Measurements from ENCODE around the gene MACROD1.

Gene MACROD1

DNA sequence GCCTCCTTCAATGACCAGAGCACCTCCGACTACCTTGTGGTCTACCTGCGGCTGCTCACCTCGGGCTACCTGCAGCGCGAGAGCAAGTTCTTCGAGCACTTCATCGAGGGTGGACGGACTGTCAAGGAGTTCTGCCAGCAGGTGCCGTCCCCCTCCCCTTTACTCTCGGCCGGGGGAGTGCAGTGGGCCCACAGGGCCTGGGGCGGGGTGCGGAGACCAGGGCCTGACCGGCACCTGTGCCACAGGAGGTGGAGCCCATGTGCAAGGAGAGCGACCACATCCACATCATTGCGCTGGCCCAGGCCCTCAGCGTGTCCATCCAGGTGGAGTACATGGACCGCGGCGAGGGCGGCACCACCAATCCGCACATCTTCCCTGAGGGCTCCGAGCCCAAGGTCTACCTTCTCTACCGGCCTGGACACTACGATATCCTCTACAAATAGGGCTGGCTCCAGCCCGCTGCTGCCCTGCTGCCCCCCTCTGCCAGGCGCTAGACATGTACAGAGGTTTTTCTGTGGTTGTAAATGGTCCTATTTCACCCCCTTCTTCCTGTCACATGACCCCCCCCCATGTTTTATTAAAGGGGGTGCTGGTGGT is 168.7 kb downstream of the MACROD1 start:
- Histone ChIP-seq H3K27ac (ENCODE audit: low read depth, low read length) (no peak overlapping the region), H2BK120ac (ENCODE audit: insufficient read depth, low read length, poor library complexity) (no peak overlapping the region), H3K9ac (ENCODE audit: low read length) (no peak overlapping the region), H2AK5ac (ENCODE audit: low read length) (no peak overlapping the region), H3K27me3 (ENCODE audit: insufficient read depth, low read length) (no peaks in the 10 kb centered on the region), H4K8ac (ENCODE audit: low read depth, low read length) (no peak overlapping the region), H3K79me2 (ENCODE audit: control insufficient read depth, insufficient read depth, low read length, poor library complexity) (no peaks in the 10 kb centered on the region), H3K14ac (ENCODE audit: low read length) (no peak overlapping the region), H3K4ac (ENCODE audit: low read depth, low read length) (no peak overlapping the region), H2BK5ac (ENCODE audit: low read depth, low read length, poor library complexity) (no peak overlapping the region), H3K4me2 (ENCODE audit: low read length) (no peak overlapping the region), H3K4me1 (ENCODE audit: control insufficient read depth in 1 of 2, insufficient read depth in 2 of 2, low read length in 2 of 2) (peaks cover 15% of the 10 kb centered on the region in 2 experiments), H2BK12ac (ENCODE audit: low read length) (no peak overlapping the region), H2AFZ (ENCODE audit: insufficient read depth, low read length, poor library complexity) (no peak overlapping the region), H3K79me1 (ENCODE audit: low read length) (no peaks in the 10 kb centered on the region), H3K23ac (ENCODE audit: low read length) (no peak overlapping the region), H3K36me3 (ENCODE audit: control insufficient read depth in 1 of 2, insufficient read depth in 2 of 2, low read length in 2 of 2) (peaks cover 49 to 51% of the 10 kb centered on the region in 2 experiments), H3K18ac (ENCODE audit: low read length) (no peak overlapping the region), H3K9me3 (ENCODE audit: insufficient read depth, low read depth, low read length) (no peaks in the 10 kb centered on the region), H4K12ac (ENCODE audit: low read depth, low read length) (no peak overlapping the region), H3K4me3 (ENCODE audit: low read depth, low read length) (no peak overlapping the region), H4K91ac (ENCODE audit: low read depth, low read length) (no peak overlapping the region)
- DNase-seq = no peak
- WGBS (ENCODE audit: extremely low coverage, insufficient coverage, insufficient read length) = no CpG with 5 or more reads among the region's 27 CpGs

DNA sequence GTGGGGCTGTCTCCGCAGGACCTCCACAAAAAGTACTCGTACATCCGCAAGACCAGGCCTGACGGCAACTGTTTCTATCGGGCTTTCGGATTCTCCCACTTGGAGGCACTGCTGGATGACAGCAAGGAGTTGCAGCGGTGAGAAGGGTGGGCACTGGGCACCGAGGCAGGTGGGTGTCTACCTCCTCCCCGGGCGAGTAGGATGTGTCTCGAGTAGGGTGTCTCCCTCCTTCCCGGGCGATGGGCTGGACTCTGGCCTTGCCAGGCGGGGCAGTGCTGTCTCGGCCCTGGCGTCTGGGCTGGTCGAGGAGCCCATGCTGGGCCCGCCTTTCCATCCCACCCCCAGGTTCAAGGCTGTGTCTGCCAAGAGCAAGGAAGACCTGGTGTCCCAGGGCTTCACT is 169.4 kb downstream of the MACROD1 start:
- Histone ChIP-seq H4K12ac (ENCODE audit: low read depth, low read length) (no peak overlapping the region), H3K79me1 (ENCODE audit: low read length) (no peaks in the 10 kb centered on the region), H3K4me1 (ENCODE audit: control insufficient read depth in 1 of 2, insufficient read depth in 2 of 2, low read length in 2 of 2) (peaks cover 15% of the 10 kb centered on the region in 2 experiments), H3K23ac (ENCODE audit: low read length) (no peak overlapping the region), H4K91ac (ENCODE audit: low read depth, low read length) (no peak overlapping the region), H3K27ac (ENCODE audit: low read depth, low read length) (no peak overlapping the region), H2AFZ (ENCODE audit: insufficient read depth, low read length, poor library complexity) (no peak overlapping the region), H3K79me2 (ENCODE audit: control insufficient read depth, insufficient read depth, low read length, poor library complexity) (no peaks in the 10 kb centered on the region), H2BK12ac (ENCODE audit: low read length) (no peak overlapping the region), H3K4ac (ENCODE audit: low read depth, low read length) (no peak overlapping the region), H2BK5ac (ENCODE audit: low read depth, low read length, poor library complexity) (no peak overlapping the region), H3K9ac (ENCODE audit: low read length) (no peak overlapping the region), H2BK120ac (ENCODE audit: insufficient read depth, low read length, poor library complexity) (no peak overlapping the region), H3K4me2 (ENCODE audit: low read length) (no peak overlapping the region), H4K8ac (ENCODE audit: low read depth, low read length) (no peak overlapping the region), H3K9me3 (ENCODE audit: insufficient read depth, low read depth, low read length) (no peaks in the 10 kb centered on the region), H2AK5ac (ENCODE audit: low read length) (no peak overlapping the region), H3K36me3 (ENCODE audit: control insufficient read depth in 1 of 2, insufficient read depth in 2 of 2, low read length in 2 of 2) (peaks cover 52 to 54% of the 10 kb centered on the region in 2 experiments), H3K14ac (ENCODE audit: low read length) (no peak overlapping the region), H3K27me3 (ENCODE audit: insufficient read depth, low read length) (no peaks in the 10 kb centered on the region), H3K18ac (ENCODE audit: low read length) (no peak overlapping the region), H3K4me3 (ENCODE audit: low read depth, low read length) (no peak overlapping the region)
- DNase-seq = no peak
- WGBS (ENCODE audit: extremely low coverage, insufficient coverage, insufficient read length) = no CpG with 5 or more reads among the region's 18 CpGs

DNA sequence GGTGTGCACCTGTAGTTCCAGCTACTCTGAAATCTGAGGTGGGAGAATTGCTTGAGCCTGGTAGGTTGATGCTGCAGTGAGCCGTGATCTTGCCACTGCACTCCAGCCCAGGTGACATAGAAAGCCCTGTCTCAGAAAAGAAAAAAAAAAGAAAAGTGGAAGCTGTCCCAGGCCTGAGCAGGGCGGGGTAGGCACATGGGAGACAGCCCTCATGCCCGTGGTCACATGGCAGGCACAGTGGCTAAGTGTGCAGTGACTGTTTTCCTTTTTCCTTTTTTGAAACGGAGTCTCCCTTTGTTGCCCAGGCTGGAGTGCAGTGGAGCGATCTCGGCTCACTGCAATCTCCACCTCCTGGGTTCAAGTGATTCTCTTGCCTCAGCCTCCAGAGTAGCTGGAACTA is 171.9 kb downstream of the MACROD1 start:
- H3K18ac ChIP-seq (ENCODE audit: low read length) = no peak overlapping the region
- no peak for DNase-seq
- no peak overlapping the region for H3K4ac ChIP-seq (ENCODE audit: low read depth, low read length)
- no peak overlapping the region for H4K91ac ChIP-seq (ENCODE audit: low read depth, low read length)
- H3K27ac ChIP-seq (ENCODE audit: low read depth, low read length) = no peak overlapping the region
- H2AFZ ChIP-seq (ENCODE audit: insufficient read depth, low read length, poor library complexity) = no peak overlapping the region
- H2BK5ac ChIP-seq (ENCODE audit: low read depth, low read length, poor library complexity) = no peak overlapping the region
- peaks cover 6 to 7% of the 10 kb centered on the region in 2 experiments for H3K4me1 ChIP-seq (ENCODE audit: control insufficient read depth in 1 of 2, insufficient read depth in 2 of 2, low read length in 2 of 2)
- H3K27me3 ChIP-seq (ENCODE audit: insufficient read depth, low read length) = no peaks in the 10 kb centered on the region
- H2BK120ac ChIP-seq (ENCODE audit: insufficient read depth, low read length, poor library complexity) = no peak overlapping the region
- H3K79me1 ChIP-seq (ENCODE audit: low read length) = no peaks in the 10 kb centered on the region
- H2BK12ac ChIP-seq (ENCODE audit: low read length) = no peak overlapping the region
- H3K4me2 ChIP-seq (ENCODE audit: low read length) = no peak overlapping the region
- H3K23ac ChIP-seq (ENCODE audit: low read length) = no peak overlapping the region
- H3K79me2 ChIP-seq (ENCODE audit: control insufficient read depth, insufficient read depth, low read length, poor library complexity) = no peaks in the 10 kb centered on the region
- no peak overlapping the region for H2AK5ac ChIP-seq (ENCODE audit: low read length)
- no peak overlapping the region for H3K4me3 ChIP-seq (ENCODE audit: low read depth, low read length)
- WGBS (ENCODE audit: extremely low coverage, insufficient coverage, insufficient read length) = no CpG with 5 or more reads among the region's 6 CpGs
- H3K14ac ChIP-seq (ENCODE audit: low read length) = no peak overlapping the region
- no peak overlapping the region for H3K9ac ChIP-seq (ENCODE audit: low read length)
- H3K36me3 ChIP-seq (ENCODE audit: control insufficient read depth in 1 of 2, insufficient read depth in 2 of 2, low read length in 2 of 2) = peaks cover 66 to 69% of the 10 kb centered on the region in 2 experiments
- no peaks in the 10 kb centered on the region for H3K9me3 ChIP-seq (ENCODE audit: insufficient read depth, low read depth, low read length)
- no peak overlapping the region for H4K8ac ChIP-seq (ENCODE audit: low read depth, low read length)
- H4K12ac ChIP-seq (ENCODE audit: low read depth, low read length) = no peak overlapping the region

DNA sequence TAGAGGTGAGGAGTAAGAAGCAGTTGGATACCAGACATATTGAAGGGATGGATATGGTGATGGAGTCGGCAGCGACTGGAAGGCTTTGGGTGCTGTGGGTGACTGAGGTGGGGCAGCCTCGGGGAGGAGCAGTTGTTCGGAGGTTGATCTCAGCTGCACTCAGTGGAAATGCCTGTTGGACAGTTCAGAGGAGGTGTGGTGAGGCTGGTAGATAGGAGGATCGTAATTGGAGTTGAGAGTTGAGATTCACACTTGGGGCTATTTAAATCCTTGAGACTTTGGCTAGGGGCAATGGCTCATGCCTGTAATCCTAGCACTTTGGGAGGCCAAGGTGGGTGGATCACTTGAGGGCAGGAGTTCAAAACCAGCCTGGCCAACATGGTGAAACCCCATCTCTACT is 172.8 kb downstream of the MACROD1 start:
- H3K4me1 ChIP-seq (ENCODE audit: control insufficient read depth in 1 of 2, insufficient read depth in 2 of 2, low read length in 2 of 2) = peaks cover 0 to 2% of the 10 kb centered on the region in 2 experiments
- H2BK120ac ChIP-seq (ENCODE audit: insufficient read depth, low read length, poor library complexity) = no peak overlapping the region
- no peak overlapping the region for H3K9ac ChIP-seq (ENCODE audit: low read length)
- no peak overlapping the region for H2BK12ac ChIP-seq (ENCODE audit: low read length)
- no peak overlapping the region for H4K8ac ChIP-seq (ENCODE audit: low read depth, low read length)
- no peaks in the 10 kb centered on the region for H3K79me2 ChIP-seq (ENCODE audit: control insufficient read depth, insufficient read depth, low read length, poor library complexity)
- no peak for DNase-seq
- no peaks in the 10 kb centered on the region for H3K27me3 ChIP-seq (ENCODE audit: insufficient read depth, low read length)
- peaks cover 68 to 74% of the 10 kb centered on the region in 2 experiments for H3K36me3 ChIP-seq (ENCODE audit: control insufficient read depth in 1 of 2, insufficient read depth in 2 of 2, low read length in 2 of 2)
- no peak overlapping the region for H3K27ac ChIP-seq (ENCODE audit: low read depth, low read length)
- WGBS (ENCODE audit: extremely low coverage, insufficient coverage, insufficient read length) = no CpG with 5 or more reads among the region's 5 CpGs
- H3K14ac ChIP-seq (ENCODE audit: low read length) = no peak overlapping the region
- H3K23ac ChIP-seq (ENCODE audit: low read length) = no peak overlapping the region
- no peaks in the 10 kb centered on the region for H3K79me1 ChIP-seq (ENCODE audit: low read length)
- H2AK5ac ChIP-seq (ENCODE audit: low read length) = no peak overlapping the region
- no peak overlapping the region for H2BK5ac ChIP-seq (ENCODE audit: low read depth, low read length, poor library complexity)
- no peak overlapping the region for H4K91ac ChIP-seq (ENCODE audit: low read depth, low read length)
- no peak overlapping the region for H2AFZ ChIP-seq (ENCODE audit: insufficient read depth, low read length, poor library complexity)
- H3K4me2 ChIP-seq (ENCODE audit: low read length) = no peak overlapping the region
- H3K18ac ChIP-seq (ENCODE audit: low read length) = no peak overlapping the region
- no peak overlapping the region for H4K12ac ChIP-seq (ENCODE audit: low read depth, low read length)
- H3K9me3 ChIP-seq (ENCODE audit: insufficient read depth, low read depth, low read length) = no peaks in the 10 kb centered on the region
- H3K4me3 ChIP-seq (ENCODE audit: low read depth, low read length) = no peak overlapping the region
- no peak overlapping the region for H3K4ac ChIP-seq (ENCODE audit: low read depth, low read length)

Measured in trophoblast cell (in vitro differentiated cells and primary cell).